Activated CD4-positive, alpha-beta T cell treated with anti-CD3 and anti-CD28 coated beads, Interleukin-2, amount 50 U/mL, for 1 hour (primary cell): Measurements from ENCODE around the gene TMEM106C.

Experiments
- DNase-seq: peaks from one replicate; pipeline ENCODE4 v3.0.0-alpha.2; 2020

TMEM106C gene

GRCh38 chr12:47980779-47981495 lies 17.5 kb downstream of the TMEM106C start:
- no peak for DNase-seq

- DNase-seq, result no peak
These were observed 18.3 kb downstream of the TMEM106C start for GRCh38 chr12:47981496-47982260.

GRCh38 chr12:47982311-47982710 lies 18.9 kb downstream of the TMEM106C start:
- DNase-seq, result no peak

- DNase-seq, result no peak
These were observed 19.4 kb downstream of the TMEM106C start for GRCh38 chr12:47982770-47983169.

GRCh38 chr12:47983541-47984115 lies 20.2 kb downstream of the TMEM106C start:
- DNase-seq, result no peak

- no peak for DNase-seq
These were observed 21.0 kb downstream of the TMEM106C start for GRCh38 chr12:47984331-47984801.

GRCh38 chr12:47985596-47986290 lies 22.3 kb downstream of the TMEM106C start:
- no peak for DNase-seq

- DNase-seq, result no peak
These were observed 22.9 kb downstream of the TMEM106C start for GRCh38 chr12:47986291-47986660.

- DNase-seq, result no peak
These were observed 23.4 kb downstream of the TMEM106C start for GRCh38 chr12:47986832-47987231.

- no peak for DNase-seq
These were observed 24.1 kb downstream of the TMEM106C start for GRCh38 chr12:47987411-47988072.

GRCh38 chr12:47988073-47989022 lies 25.0 kb downstream of the TMEM106C start:
- no peak for DNase-seq

GRCh38 chr12:47989023-47989417 lies 25.6 kb downstream of the TMEM106C start:
- no peak for DNase-seq

- DNase-seq, result no peak
These were observed 26.3 kb downstream of the TMEM106C start for GRCh38 chr12:47989666-47990065.

- peak; percentile 21 for DNase-seq
These were observed 27.1 kb downstream of the TMEM106C start for GRCh38 chr12:47990351-47991105.

- no peak for DNase-seq
These were observed 28.0 kb downstream of the TMEM106C start for GRCh38 chr12:47991106-47992061.

- no peak for DNase-seq
These were observed 29.4 kb downstream of the TMEM106C start for GRCh38 chr12:47992776-47993175.

- DNase-seq, result no peak
These were observed 30.1 kb downstream of the TMEM106C start for GRCh38 chr12:47993491-47993890.

GRCh38 chr12:47995981-47996401 lies 32.6 kb downstream of the TMEM106C start:
- DNase-seq, result no peak

- DNase-seq, result no peak
These were observed 33.9 kb downstream of the TMEM106C start for GRCh38 chr12:47997321-47997720.

GRCh38 chr12:47999816-48000215 lies 36.4 kb downstream of the TMEM106C start:
- DNase-seq, result no peak
